HFFc6 (cell line): ENCODE data around the gene METTL17. TPM values are rescaled to one million over a fixed set of nuclear protein-coding genes. Genes with fewer than 3 reads are reported as not detected.

Source experiments
- DNase-seq: peaks from one replicate; pipeline ENCODE4 v3.0.0-alpha.2; 2018
- H3K27ac Mint-ChIP-seq: 2 replicates; pipeline ENCODE4 v1.8.0; 2020; ENCODE audit warnings: mild to moderate bottlenecking, mixed read lengths
- H3K27me3 Mint-ChIP-seq: 2 replicates; pipeline ENCODE4 v1.8.0; 2021; ENCODE audit warnings: mild to moderate bottlenecking, moderate library complexity, mixed read lengths; ENCODE audit not compliant: insufficient read depth
- H3K36me3 Mint-ChIP-seq: 2 replicates; pipeline ENCODE4 v1.8.0; 2021; ENCODE audit warnings: low read depth, mixed read lengths
- H3K4me1 Mint-ChIP-seq: 2 replicates; pipeline ENCODE4 v1.8.0; 2020; ENCODE audit warnings: low read depth, mixed read lengths
- H3K4me3 Mint-ChIP-seq: 2 replicates; pipeline ENCODE4 v1.8.0; 2020; ENCODE audit warnings: mild to moderate bottlenecking, moderate library complexity, mixed read lengths
- H3K9me3 Mint-ChIP-seq: 2 replicates; pipeline ENCODE4 v1.8.0; 2020; ENCODE audit warnings: mild to moderate bottlenecking, mixed read lengths
- total RNA-seq, 6 experiments: library from RNA; stranded (reverse); fragmentation: NEBNext Ultra II Directional; extraction: Animal tissue kit (Norgen Biotek cat#: 25700); gene quantifications; 2 replicates in 1 of 6; 3 replicates in 5 of 6; pipeline ENCODE4 v1.2.3, GENCODE V29; 2021
- TF ChIP-seq, protein P1 (sequence below): fragments of 200-600 bp; sonication (generic); IDR thresholded peaks from 2 replicates; pipeline ENCODE4 v1.5.0; 2021; ENCODE audit warnings: antibody characterized with exemption, mild to moderate bottlenecking

Gene METTL17
- total RNA-seq, 6 experiments from 2014 or later, result 29.3 to 34.0 (median 32.7) TPM

DNA sequence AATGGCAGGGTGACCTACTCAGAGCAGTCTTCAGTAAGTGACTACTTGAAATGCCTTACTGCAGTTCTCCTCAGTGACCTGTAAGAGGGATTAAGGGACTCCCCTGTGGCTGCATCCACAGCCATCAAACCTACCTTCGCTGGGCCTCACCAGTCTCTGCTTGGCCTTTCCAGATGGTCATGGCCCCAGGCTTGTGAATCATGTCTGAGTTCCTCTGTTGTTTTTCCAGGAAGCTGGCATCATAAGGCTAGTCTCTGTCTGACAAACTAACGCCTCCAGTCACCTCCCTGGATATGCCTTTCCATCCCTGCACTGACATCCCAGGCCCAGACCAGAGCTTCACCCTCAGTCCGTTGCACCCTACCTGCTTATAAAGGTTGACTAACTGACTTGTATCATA, 20.4 kb upstream of the METTL17 start:
- no peaks in the 10 kb centered on the region for H3K36me3 Mint-ChIP-seq
- TF ChIP-seq, protein P1, sequence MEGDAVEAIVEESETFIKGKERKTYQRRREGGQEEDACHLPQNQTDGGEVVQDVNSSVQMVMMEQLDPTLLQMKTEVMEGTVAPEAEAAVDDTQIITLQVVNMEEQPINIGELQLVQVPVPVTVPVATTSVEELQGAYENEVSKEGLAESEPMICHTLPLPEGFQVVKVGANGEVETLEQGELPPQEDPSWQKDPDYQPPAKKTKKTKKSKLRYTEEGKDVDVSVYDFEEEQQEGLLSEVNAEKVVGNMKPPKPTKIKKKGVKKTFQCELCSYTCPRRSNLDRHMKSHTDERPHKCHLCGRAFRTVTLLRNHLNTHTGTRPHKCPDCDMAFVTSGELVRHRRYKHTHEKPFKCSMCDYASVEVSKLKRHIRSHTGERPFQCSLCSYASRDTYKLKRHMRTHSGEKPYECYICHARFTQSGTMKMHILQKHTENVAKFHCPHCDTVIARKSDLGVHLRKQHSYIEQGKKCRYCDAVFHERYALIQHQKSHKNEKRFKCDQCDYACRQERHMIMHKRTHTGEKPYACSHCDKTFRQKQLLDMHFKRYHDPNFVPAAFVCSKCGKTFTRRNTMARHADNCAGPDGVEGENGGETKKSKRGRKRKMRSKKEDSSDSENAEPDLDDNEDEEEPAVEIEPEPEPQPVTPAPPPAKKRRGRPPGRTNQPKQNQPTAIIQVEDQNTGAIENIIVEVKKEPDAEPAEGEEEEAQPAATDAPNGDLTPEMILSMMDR, result no peak
- no peak overlapping the region; the same call in 1 of the 2 replicates for H3K4me3 Mint-ChIP-seq
- no peaks in the 10 kb centered on the region for H3K9me3 Mint-ChIP-seq
- H3K27ac Mint-ChIP-seq, result no peak overlapping the region
- H3K4me1 Mint-ChIP-seq, result peaks cover 32% of the 10 kb centered on the region
- no peak for DNase-seq
- peaks cover 26% of the 10 kb centered on the region for H3K27me3 Mint-ChIP-seq

DNA sequence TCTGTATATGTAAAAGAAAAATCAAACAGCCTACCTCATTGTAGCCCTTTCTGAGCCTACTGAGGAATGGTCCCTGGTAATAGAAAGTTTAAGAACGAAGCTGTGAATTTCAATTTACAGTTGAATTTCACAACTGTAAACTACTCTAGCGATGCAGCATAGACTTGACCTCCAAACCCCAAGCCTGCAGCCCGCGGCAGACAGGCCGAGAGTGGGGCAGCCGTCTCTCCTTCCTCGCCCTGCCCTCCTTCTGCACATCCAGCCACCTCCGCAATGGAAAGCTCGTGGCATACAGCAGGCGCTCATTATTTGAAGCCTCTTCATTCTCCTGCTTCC, 19.2 kb upstream of the METTL17 start:
- TF ChIP-seq, protein P1, result no peak
- H3K9me3 Mint-ChIP-seq, result no peaks in the 10 kb centered on the region
- peak overlapping the region; percentile 81; the same call in 1 of the 2 replicates for H3K27ac Mint-ChIP-seq
- H3K4me1 Mint-ChIP-seq, result peaks cover 43% of the 10 kb centered on the region
- no peaks in the 10 kb centered on the region for H3K36me3 Mint-ChIP-seq
- H3K4me3 Mint-ChIP-seq, result peak overlapping the region; percentile 92
- DNase-seq, result no peak
- peaks cover 25% of the 10 kb centered on the region for H3K27me3 Mint-ChIP-seq

DNA sequence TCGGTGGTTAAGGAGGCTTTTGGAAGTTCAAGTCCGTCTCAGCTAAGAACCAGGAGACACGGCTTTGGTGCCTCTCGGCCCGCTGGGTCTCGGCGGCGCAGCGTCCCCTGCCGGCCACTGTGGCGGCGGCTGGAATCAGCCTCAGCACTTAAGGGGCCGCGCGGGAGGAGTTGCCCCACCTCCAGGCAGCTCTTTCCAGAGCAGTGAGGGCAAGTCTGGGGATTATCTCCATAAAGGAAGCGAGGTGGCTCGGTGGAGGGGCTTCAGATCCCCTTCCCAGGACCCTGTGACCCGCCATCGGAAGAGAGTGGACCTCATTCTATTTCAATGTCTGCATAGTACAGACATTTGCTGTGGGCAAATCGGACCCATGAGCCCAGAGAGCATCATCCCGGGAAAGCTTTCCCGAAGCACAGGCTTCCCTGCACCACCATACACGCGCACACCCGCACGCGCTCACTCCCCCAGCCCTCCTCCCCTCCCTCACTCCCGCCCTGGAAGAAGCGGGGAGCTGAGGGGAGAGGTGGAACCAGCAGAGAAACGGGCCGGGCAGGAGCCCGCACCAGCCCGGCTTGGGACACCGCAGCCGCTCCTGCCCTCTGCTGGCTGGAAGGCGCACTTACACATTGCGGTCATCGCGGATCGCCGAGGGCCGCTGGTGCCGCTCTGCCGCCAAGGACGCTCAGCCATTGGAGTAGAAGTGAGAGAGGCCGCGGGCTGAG, 18.6 kb upstream of the METTL17 start:
- TF ChIP-seq, protein P1, result peak; percentile 90
- H3K27me3 Mint-ChIP-seq, result peaks cover 21% of the 10 kb centered on the region
- DNase-seq, result peak; percentile 78
- peak overlapping the region; percentile 81 for H3K27ac Mint-ChIP-seq
- H3K36me3 Mint-ChIP-seq, result no peaks in the 10 kb centered on the region
- H3K9me3 Mint-ChIP-seq, result no peaks in the 10 kb centered on the region
- H3K4me3 Mint-ChIP-seq, result peak overlapping the region; percentile 92
- H3K4me1 Mint-ChIP-seq, result peaks cover 43% of the 10 kb centered on the region

DNA sequence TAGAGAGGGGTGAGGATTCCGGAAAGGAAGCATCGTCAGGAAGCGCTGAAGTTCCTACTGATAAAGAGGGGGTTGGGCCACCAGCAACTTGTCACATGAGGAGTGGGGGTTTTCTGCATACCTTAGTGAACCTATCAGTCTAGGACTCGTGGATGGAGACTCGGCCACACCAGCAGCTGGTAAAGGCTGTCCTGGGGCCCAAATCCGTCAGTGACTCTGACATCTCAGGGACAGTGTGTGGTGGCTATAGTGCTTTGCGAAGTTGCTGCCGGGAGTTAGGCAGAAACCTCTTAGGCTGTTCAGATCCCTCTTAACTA, 18.1 kb upstream of the METTL17 start:
- H3K4me1 Mint-ChIP-seq, result peaks cover 43% of the 10 kb centered on the region
- TF ChIP-seq, protein P1, result no peak

DNA sequence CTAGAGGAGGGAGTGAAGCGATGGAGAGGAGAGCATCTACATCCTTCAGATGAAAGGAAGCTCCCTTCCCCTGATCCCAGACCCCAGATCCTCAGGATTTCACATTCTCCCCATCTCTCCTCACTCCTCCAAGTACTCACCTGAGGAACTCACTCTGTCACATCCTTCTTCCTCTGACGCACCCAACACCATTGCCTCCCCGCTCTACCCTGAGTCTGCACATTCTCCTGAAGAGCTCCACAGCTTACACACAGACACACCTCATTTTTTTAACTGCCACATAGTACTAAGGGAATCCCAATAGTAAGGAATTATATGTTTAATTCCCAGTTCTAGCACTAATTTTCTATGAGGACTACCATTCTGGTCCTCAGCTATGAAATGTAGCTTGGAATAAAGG, 16.3 kb upstream of the METTL17 start:
- TF ChIP-seq, protein P1, result no peak
- Mint-ChIP-seq H3K4me1 (peaks cover 43% of the 10 kb centered on the region), H3K27ac (no peak overlapping the region; the same call in 1 of the 2 replicates), H3K9me3 (no peaks in the 10 kb centered on the region), H3K36me3 (no peaks in the 10 kb centered on the region), H3K4me3 (no peak overlapping the region), H3K27me3 (peaks cover 9% of the 10 kb centered on the region)
- no peak for DNase-seq

More for the DNA sequence above, 18.1 kb upstream of the METTL17 start:
- DNase-seq, result no peak
- Mint-ChIP-seq H3K27me3 (peaks cover 21% of the 10 kb centered on the region), H3K27ac (peak overlapping the region; percentile 81), H3K4me3 (peak overlapping the region; percentile 92), H3K36me3 (no peaks in the 10 kb centered on the region), H3K9me3 (no peaks in the 10 kb centered on the region)
